Activated CD4-positive, alpha-beta T cell treated with anti-CD3 and anti-CD28 coated beads for 24 hours (primary cell): Measurements from ENCODE around the gene TSPY8.
"Not testable (repeated sequence)": the region's sequence is repeated elsewhere in the genome, so short reads cannot be mapped to it uniquely, and the experiment has no call there.

Source experiments
- DNase-seq, 2 donors: peaks; one replicate each; pipeline ENCODE4 v3.0.0-alpha.2; 2020; ENCODE audit warnings: low read depth in 2 of 2

TSPY8 gene, protein sequence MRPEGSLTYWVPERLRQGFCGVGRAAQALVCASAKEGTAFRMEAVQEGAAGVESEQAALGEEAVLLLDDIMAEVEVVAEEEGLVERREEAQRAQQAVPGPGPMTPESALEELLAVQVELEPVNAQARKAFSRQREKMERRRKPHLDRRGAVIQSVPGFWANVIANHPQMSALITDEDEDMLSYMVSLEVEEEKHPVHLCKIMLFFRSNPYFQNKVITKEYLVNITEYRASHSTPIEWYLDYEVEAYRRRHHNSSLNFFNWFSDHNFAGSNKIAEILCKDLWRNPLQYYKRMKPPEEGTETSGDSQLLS

GRCh38 chrY:9357497-9357896 is at the start of gene TSPY8:
TSS of gene TSPY8 (plus strand) at chrY:9357797. CDS start at chrY:9357843, 46 bp downstream.
- DNase-seq = not testable (repeated sequence)

- no peak for DNase-seq
These were observed 36.6 kb upstream of the TSPY8 start for GRCh38 chrY:9320996-9321395.

GRCh38 chrY:9337164-9337563 is 20.4 kb upstream of the TSPY8 start, which contains the start of gene TSPY4:
TSS of gene TSPY4 (plus strand) at chrY:9337464. CDS start at chrY:9337510, 46 bp downstream.
- DNase-seq = not testable (repeated sequence)

DNA sequence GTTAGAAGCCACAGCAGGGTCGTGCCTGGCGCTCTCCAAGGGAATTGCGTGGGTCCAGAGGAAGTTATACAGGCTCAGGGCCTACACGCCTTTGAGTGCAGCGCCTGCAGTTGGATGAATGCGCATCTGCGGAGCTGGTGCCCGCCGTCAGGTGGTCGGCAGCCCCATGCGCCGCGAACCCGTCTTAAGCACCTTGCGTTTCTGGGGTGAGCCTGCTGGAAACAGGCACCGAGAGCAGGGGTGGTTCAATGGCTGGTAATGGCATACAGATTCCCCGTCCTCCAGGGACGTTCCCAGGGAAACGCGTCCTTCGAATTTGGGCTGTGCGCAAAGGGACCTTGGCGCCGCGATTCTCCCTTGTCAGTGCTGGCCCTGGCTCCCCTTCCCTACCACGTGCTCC is 38.9 kb downstream of the TSPY8 start:
- DNase-seq = not testable (repeated sequence)

- not testable (repeated sequence) for DNase-seq
These were observed 40.5 kb downstream of the TSPY8 start, which contains the start of gene TSPY3 for GRCh38 chrY:9398121-9398520. TSS of gene TSPY3 (plus strand) at chrY:9398421. CDS start at chrY:9398467, 46 bp downstream.
